Activated CD8-positive, alpha-beta memory T cell treated with anti-CD3 and anti-CD28 coated beads, Interleukin-2, amount 50 U/mL, for 24 hours (primary cell): ENCODE data around the gene ATN1.
"Not testable (repeated sequence)": the region's sequence is repeated elsewhere in the genome, so short reads cannot be mapped to it uniquely, and the experiment has no call there.

Source experiments
- DNase-seq: peaks from one replicate; pipeline ENCODE4 v3.0.0-alpha.2; 2020; ENCODE audit errors: extremely low read depth

ATN1 gene

GRCh38 chr12:6903722-6904121 is 24.0 kb upstream of the ATN1 start:
- no peak for DNase-seq

GRCh38 chr12:6904280-6905276 is 23.2 kb upstream of the ATN1 start, which contains the start of gene LRRC23:
Gene LRRC23 (plus strand): TSS chr12:6904822. CDS start chr12:6905634, 812 bp downstream.
- DNase-seq: peak; percentile 98

DNA sequence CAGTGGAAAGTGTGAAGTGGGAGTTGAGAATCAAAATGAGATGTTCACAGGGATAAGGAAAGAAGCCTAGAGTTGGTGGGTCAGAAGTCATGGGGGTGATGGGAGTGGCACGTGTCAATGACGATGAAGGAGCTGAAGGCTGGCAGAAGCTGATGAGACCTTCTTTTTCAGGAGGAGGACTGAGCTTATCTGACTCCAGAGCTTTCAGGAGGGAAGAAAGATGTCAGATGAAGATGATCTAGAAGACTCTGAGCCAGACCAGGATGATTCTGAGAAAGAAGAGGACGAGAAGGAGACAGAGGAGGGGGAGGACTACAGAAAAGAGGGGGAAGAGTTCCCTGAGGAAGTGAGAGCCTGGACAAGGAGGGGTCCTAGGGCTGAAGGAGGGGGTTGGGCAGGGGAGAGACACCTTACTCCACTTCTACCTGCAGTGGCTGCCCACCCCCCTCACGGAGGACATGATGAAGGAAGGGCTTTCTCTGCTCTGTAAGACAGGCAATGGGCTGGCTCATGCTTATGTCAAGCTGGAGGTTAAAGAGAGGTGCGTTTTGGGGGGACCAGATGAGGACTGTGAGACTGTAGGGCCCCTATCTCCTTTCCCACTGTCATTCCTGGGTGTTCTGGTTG is 22.2 kb upstream of the ATN1 start:
- DNase-seq: no peak

- not testable (repeated sequence) for DNase-seq
These were observed 19.6 kb upstream of the ATN1 start for GRCh38 chr12:6908141-6908540.

DNA sequence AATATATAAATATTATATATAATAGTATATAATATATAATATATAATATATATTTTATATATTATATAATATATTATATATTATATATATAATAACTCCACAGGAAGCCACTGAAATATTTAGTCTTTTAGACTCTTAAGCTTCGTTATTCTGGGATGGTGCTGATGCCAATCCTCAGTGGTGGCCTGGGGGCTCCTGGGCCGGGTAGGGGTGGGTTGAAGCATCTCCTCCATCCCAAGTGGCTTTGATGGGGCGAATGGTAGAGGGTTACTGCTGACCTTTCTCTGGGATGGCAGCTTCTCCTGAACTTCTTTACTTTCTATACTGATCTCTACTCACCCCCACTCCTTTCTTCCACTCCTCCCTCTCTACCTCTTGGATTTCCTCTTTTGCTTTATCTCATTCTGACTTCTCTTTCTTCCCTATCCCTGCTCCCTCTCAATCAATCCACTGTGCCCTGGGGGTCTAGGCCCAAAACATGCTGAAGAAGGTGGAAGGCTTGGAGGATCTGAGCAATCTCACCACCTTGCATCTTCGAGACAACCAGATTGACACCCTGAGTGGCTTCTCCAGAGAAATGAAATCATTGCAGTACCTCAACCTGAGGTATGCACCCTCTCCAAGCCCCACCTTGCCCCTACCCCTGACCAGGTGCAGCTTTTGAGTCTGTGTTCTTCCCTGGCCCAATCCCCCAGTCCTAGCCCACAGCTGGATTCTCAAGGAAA is 18.2 kb upstream of the ATN1 start:
- DNase-seq: no peak

DNA sequence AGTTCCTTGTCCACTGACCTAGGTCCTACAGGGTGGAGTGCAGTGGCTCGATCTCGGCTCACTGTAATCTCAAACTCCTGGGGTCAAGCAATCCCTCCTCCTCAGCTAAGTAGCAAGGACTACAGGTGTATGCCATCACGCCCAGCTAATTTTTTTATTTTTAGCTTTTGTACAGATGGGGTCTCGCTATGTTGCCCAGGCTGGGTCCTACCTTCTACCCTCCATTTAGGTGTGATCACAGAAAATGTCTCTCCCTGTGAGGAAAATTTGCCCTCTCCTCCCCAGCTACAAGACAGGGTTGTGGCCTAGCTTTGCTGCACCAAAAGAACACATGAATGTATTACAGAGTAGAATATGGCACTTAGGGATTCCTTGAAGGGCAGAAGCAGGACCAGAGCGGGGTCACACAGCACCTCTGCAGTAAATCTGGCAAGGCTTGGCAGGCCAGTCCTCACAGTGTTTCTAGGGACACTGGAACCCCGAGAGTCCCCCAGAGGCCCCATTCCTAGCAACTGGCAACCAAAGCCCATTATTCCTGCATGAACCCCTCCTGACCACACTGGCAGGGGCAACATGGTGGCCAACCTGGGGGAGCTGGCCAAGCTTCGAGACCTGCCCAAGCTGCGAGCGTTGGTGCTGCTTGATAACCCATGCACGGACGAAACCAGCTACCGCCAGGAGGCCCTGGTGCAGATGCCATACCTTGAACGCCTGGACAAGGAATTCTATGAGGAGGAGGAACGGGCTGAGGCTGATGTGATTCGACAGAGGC is 15.4 kb upstream of the ATN1 start:
- DNase-seq: no peak

DNA sequence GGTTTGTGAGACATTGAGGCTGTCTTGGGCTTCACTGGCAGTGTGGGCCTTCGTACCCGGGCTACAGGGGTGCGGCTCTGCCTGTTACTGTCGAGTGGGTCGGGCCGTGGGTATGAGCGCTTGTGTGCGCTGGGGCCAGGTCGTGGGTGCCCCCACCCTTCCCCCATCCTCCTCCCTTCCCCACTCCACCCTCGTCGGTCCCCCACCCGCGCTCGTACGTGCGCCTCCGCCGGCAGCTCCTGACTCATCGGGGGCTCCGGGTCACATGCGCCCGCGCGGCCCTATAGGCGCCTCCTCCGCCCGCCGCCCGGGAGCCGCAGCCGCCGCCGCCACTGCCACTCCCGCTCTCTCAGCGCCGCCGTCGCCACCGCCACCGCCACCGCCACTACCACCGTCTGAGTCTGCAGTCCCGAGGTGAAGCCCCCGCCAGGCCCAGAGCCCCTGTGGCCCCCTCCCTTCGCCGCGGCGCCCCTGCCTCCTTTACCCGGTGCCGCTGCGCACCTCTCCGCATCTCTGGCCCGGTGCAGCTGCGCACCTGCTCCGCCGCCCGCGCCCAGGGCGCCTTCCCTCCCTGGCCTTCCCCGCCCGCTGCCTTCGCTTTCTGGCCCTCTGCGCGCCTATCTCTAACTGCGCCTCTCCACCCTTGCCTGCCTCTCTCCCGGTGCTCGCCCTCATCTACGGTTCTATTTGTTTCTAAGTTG is 13.4 kb upstream of the ATN1 start, which contains the start of gene ENO2:
Gene ENO2, plus strand, starts transcription at position 335 of the 701 bp plus-strand sequence. CDS start 1,253 bp downstream, outside the sequence.
- no peak for DNase-seq

GRCh38 chr12:6914947-6915788 is 12.6 kb upstream of the ATN1 start:
- DNase-seq: no peak

DNA sequence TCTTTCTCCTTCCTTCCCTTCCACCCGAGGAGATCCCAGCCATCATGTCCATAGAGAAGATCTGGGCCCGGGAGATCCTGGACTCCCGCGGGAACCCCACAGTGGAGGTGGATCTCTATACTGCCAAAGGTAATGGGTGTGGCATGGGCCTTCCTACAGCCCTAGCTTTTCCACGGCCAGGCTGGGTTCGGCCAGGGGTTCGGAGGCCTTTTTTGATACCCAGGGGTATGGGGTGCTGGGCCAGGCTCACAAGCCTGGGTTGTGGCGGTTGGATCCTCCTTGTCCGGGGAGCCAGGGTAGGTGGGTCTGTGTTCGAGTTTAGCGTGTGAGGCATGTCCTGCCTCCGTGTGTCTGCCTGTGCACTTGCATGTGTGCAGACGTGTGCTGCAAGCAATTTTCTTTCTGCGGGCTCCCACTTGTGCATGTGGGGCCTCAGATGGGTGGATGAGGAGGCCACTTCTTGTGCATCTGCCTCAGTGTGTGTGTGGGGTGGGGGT is 11.9 kb upstream of the ATN1 start:
- no peak for DNase-seq

DNA sequence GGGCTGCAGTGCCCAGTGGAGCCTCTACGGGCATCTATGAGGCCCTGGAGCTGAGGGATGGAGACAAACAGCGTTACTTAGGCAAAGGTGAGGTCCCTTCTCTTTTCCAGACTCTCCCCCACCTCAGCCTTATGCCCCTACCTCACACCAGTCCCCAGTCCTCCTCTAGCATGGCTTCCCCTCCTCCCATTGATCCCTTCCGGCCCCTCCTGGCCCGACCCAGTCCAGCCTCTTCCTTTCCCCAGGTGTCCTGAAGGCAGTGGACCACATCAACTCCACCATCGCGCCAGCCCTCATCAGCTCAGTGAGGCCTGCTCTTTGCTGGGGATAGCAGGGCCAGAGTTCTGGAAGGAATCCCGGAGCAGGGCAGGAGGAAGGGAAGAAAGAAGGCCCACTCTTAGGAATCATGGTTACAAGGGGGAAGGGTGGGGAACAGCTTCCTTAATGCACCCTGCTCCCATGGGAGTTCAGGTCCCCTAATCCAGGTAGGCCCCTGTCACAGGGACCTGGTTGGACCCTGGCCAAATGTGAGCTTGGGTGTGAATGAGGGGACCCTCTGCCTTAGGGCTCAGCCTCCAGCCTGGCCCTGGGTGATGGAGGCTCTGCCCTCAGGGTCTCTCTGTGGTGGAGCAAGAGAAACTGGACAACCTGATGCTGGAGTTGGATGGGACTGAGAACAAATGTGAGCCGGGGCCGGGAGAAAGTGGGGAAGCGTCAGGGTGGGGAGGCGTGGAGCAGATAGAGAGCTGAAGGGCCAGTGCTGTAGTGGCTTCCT is 11.1 kb upstream of the ATN1 start:
- no peak for DNase-seq

DNA sequence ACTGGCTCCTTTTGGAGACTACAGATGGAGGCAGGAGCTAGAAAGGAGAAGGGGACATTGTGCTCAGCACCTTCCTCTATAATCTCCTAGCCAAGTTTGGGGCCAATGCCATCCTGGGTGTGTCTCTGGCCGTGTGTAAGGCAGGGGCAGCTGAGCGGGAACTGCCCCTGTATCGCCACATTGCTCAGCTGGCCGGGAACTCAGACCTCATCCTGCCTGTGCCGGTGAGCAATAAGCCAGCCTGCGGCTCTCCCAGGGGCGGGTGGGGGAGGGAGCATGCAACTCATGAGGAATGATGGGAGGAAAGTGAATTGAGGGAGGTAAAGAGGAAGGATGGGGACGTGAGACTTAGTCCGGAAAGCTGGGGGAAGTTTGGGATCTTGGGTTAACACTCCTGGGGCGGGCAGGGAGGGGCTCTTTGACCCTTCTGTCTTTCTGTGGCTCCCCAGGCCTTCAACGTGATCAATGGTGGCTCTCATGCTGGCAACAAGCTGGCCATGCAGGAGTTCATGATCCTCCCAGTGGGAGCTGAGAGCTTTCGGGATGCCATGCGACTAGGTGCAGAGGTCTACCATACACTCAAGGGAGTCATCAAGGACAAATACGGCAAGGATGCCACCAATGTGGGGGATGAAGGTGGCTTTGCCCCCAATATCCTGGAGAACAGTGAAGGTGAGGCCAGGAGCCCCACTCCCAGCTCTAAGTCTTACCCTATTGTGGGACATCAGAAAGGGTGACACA is 10.1 kb upstream of the ATN1 start:
- no peak for DNase-seq

- DNase-seq: no peak
These were observed 8.2 kb upstream of the ATN1 start for GRCh38 chr12:6919588-6919987.

GRCh38 chr12:6921539-6921938 is 6.2 kb upstream of the ATN1 start:
- DNase-seq: no peak

DNA sequence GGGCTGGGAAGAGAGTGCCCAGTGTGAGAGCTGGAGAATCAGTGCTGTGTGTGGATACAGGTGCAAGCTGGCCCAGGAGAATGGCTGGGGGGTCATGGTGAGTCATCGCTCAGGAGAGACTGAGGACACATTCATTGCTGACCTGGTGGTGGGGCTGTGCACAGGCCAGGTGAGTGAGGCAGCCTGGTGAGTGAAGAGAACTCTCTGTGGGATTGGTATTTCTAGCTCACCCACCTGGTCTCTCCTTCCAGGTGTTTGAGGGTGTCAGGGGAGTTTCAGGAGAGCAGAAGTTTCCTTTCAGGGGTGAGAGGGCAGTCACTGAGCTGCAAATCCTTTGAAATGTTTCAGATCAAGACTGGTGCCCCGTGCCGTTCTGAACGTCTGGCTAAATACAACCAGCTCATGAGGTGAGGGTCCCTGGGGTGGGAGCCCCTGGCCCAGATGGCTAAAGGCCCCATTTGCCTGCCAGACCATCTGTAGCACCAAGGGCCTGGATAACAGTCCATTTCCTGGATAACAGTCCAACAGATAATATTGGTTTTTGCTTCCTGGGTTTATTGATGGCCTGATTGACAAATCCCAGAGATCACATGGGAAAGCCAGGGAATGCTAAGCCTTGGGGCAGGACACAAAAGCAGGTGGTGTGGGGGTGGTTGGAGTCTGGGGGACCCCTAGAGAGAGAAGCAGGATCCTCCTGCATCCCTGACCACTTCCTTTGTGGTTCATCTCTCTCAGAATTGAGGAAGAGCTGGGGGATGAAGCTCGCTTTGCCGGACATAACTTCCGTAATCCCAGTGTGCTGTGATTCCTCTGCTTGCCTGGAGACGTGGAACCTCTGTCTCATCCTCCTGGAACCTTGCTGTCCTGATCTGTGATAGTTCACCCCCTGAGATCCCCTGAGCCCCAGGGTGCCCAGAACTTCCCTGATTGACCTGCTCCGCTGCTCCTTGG is 5.5 kb upstream of the ATN1 start:
- DNase-seq: no peak

- DNase-seq: no peak
These were observed 4.6 kb upstream of the ATN1 start for GRCh38 chr12:6923003-6923732.

GRCh38 chr12:6923851-6924250 is 3.9 kb upstream of the ATN1 start:
- no peak for DNase-seq

- no peak for DNase-seq
These were observed 2.6 kb upstream of the ATN1 start for GRCh38 chr12:6925239-6925539.
